Lower leg skin (tissue), 4 donors: ENCODE data around the gene DENND1B. TPM values are rescaled to one million over a fixed set of nuclear protein-coding genes. Genes with fewer than 3 reads are reported as not detected.
"Not testable (repeated sequence)": the region's sequence is repeated elsewhere in the genome, so short reads cannot be mapped to it uniquely, and the experiment has no call there.

Experiments used
- DNase-seq, 2 donors: peaks; one replicate each; pipeline ENCODE4 v3.0.0-alpha.2; 2019; ENCODE audit warnings: low spot score in 2 of 2
- H3K4me3 ChIP-seq: fragments of 200-600 bp; sonication (generic); 2 replicates; pipeline ENCODE4 v1.5.1; 2017; ENCODE audit warnings: mild to moderate bottlenecking, low read depth; ENCODE audit not compliant: poor library complexity, severe bottlenecking
- POLR2A ChIP-seq, 2 donors: fragments of 450-650 bp; IDR thresholded peaks; one replicate each; pipeline ENCODE4 v1.6.1; 2016 to 2017; ENCODE audit warnings: antibody characterized with exemption in 2 of 2, mild to moderate bottlenecking in 1 of 2, moderate library complexity in 1 of 2
- WGBS, 2 donors: methylation state at CpG; one replicate each; pipeline ENCODE4 v1.1.5; 2018; 5-methylcytosine and 5-hydroxymethylcytosine counted together
- intact Hi-C: fragments of 100-400 bp; cut with DNase I; formaldehyde crosslinking; loops from one replicate; pipeline ENCODE4 v1.15.0; 2023; ENCODE audit warnings: low total_unique reads
- total RNA-seq, 4 donors: library from RNA; depleted of rRNA; stranded (reverse); fragments of >200 nt; gene quantifications; one replicate each; pipeline ENCODE4 v1.1.0, GENCODE V29; 2016
- TF ChIP-seq, protein P1 (sequence below), 3 donors: fragments of 450-650 bp; IDR thresholded peaks; one replicate each; pipeline ENCODE4 v1.5.1; 2016; ENCODE audit warnings: antibody characterized with exemption in 3 of 3, mild to moderate bottlenecking in 3 of 3, moderate library complexity in 2 of 3

Gene DENND1B
- total RNA-seq, 4 donors from 2014 or later = 5.5 to 12.4 (median 7.2) TPM

DNA sequence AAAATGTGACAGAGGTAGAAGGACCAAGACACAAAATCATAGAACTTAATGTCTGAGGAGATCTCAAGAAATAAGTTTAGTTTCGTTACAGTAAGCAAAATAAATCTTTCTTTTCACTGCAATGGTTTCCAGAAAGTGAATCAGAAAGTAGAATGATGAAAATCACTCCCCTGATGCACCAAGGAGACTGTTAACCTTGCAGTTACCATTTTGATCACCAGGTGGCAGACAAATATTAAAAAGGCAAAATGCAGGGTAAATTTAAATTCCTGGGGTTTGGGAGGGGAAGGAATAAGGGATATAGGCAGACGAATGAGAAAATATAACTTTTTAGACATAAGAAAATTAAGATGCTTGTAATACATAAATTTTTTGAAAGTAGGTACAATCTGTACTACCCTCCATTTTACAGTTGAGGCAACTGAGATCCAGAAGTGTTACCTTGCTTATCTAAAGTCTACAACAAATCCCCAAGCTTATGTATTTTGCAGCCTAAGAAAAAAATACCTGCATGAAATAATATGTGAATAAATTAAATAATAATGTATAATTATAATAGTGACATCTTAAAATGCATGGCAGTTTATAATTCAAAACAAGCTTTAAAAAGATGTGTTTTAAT is 254.1 kb downstream of the DENND1B start:
- intact Hi-C loops = loop anchor here (10.0 kb wide), 1 partner anchor 394 kb away; the partner anchor contains the start of gene LHX9
- TF ChIP-seq POLR2A (IDR thresholded peaks at IDR 0.05) = no peak
- TF ChIP-seq, protein P1, sequence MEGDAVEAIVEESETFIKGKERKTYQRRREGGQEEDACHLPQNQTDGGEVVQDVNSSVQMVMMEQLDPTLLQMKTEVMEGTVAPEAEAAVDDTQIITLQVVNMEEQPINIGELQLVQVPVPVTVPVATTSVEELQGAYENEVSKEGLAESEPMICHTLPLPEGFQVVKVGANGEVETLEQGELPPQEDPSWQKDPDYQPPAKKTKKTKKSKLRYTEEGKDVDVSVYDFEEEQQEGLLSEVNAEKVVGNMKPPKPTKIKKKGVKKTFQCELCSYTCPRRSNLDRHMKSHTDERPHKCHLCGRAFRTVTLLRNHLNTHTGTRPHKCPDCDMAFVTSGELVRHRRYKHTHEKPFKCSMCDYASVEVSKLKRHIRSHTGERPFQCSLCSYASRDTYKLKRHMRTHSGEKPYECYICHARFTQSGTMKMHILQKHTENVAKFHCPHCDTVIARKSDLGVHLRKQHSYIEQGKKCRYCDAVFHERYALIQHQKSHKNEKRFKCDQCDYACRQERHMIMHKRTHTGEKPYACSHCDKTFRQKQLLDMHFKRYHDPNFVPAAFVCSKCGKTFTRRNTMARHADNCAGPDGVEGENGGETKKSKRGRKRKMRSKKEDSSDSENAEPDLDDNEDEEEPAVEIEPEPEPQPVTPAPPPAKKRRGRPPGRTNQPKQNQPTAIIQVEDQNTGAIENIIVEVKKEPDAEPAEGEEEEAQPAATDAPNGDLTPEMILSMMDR (IDR thresholded peaks at IDR 0.05) = no peak
- no peak overlapping the region for H3K4me3 ChIP-seq
- DNase-seq = no peak
- 30 to 46% methylated on average over 2 of the region's 2 CpGs for WGBS, 2 donors

DNA sequence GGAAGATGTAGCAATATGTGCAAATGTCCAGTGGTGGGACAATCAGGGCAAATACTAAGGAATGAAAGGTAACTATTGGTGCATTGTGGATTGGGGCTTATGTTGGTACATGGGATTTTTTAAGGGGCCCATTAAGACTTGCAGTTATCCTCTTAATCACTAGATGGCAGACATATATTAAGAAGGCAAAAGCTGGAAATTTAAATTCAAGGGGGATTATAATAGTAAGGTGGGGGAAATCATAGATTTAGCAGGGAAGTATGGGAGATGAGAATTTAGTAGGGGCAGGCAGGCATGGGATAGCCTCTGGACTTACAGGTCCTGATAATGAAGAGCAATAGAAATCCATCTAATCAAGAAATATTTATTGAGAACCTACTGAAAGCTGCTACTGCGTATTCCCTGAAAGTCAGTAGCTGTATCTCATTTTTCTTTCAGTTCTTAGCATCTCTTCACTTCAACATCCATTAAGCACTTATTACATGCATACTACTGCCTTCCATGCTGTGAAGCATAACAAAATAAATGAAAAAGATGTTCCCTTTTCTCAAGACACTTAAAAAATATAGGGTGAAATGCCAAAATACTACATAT is 255.4 kb downstream of the DENND1B start:
- intact Hi-C loops = loop anchor here (10.0 kb wide), 1 partner anchor 395 kb away; the partner anchor contains the start of gene LHX9
- DNase-seq = no peak
- TF ChIP-seq, protein P1 (IDR thresholded peaks at IDR 0.05) = no peak
- no peak for TF ChIP-seq POLR2A (IDR thresholded peaks at IDR 0.05)
- H3K4me3 ChIP-seq = no peak overlapping the region
- WGBS, 2 donors = 96 to 100% methylated on average over 1 of the region's 1 CpG

- DNase-seq = no peak
- H3K4me3 ChIP-seq = no peak overlapping the region
- no peak for TF ChIP-seq POLR2A (IDR thresholded peaks at IDR 0.05)
- TF ChIP-seq, protein P1 (IDR thresholded peaks at IDR 0.05) = no peak
- 80 to 92% methylated on average over 1 of the region's 1 CpG for WGBS, 2 donors
- intact Hi-C loops = no loop called here
Measured at GRCh38 chr1:197515421-197515820, 259.9 kb downstream of the DENND1B start.

DNA sequence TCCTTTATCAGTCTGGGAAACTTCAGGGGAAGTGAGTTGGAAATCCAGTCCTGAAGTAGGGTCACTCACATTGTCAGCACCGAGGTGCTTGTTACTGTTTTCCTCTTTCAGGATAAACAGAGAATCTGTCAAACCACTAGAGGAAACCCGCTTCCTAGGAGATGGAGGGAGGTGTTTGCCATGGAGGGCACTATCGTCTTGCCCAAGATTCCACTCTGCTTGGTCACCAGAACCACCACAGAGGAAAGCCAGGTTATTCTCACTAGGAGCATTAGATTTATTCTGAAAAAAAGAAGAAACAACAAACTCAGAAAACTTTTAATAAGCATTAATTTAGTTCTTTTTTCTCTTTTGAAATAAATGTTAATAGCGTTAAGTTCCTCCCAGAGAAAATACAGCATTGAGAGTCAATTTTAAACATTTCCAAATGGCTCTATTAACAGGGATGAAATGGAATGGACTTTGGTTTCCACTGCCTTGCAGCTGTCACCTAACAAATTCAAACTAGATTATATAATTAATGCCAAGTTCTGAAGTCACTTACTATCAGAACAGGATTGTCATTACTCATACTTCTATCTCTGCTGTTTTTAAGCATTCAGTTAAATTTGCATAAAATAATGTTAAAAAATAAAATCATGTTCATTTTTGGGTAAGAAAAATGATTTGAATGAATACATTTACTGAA is 264.4 kb downstream of the DENND1B start:
- TF ChIP-seq, protein P1 (IDR thresholded peaks at IDR 0.05) = no peak
- no peak for TF ChIP-seq POLR2A (IDR thresholded peaks at IDR 0.05)
- no peak for DNase-seq
- H3K4me3 ChIP-seq = no peak overlapping the region
- 88 to 93% methylated on average over 4 of the region's 4 CpGs for whole genome bisulfite sequencing, 2 donors
- intact Hi-C loops = no loop called here

GRCh38 chr1:197496722-197497121 is 278.6 kb downstream of the DENND1B start:
- intact Hi-C loops = no loop called here
- 83 to 86% methylated on average over 10 of the region's 10 CpGs for WGBS, 2 donors
- no peak for DNase-seq
- TF ChIP-seq, protein P1 (IDR thresholded peaks at IDR 0.05) = no peak
- no peak for TF ChIP-seq POLR2A (IDR thresholded peaks at IDR 0.05)
- H3K4me3 ChIP-seq = no peak overlapping the region

DNA sequence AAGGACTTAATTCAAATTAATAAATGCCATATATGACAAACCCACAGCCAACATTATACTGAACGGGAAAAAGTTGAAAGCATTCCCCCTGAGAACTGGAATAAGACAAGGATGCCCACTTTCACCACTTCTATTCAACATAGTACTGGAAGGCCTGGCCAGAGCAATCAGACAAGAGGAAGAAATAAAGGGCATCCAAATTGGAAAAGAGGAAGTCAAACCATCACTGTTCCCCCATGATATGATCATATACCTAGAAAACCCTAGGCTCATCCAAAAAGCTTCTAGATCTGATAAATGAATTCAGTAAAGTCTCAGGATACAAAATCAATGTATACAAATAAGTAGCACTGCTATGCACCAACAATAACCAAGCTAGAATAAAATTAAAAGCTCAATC is 283.8 kb downstream of the DENND1B start:
- 77 to 88% methylated on average over 1 of the region's 1 CpG for WGBS, 2 donors
- DNase-seq, intact Hi-C loops, H3K4me3 ChIP-seq: not testable (repeated sequence)
